Measurements from ENCODE around the gene ZNF598.

GRCh38 chr16:2054543-2055245 is 45.1 kb upstream of the ZNF598 start:
- no peak for TF ChIP-seq POLR2A (IDR thresholded peaks at IDR 0.05; ENCODE audit: low read depth, low read length)
- no peak for TF ChIP-seq TAF1 (IDR thresholded peaks at IDR 0.05; ENCODE audit: borderline replicate concordance, low read depth, low read length)
